ENCODE data around the gene SPACA6.
"Not testable (repeated sequence)": the region's sequence is repeated elsewhere in the genome, so short reads cannot be mapped to it uniquely, and the experiment has no call there.

Gene SPACA6

GRCh38 chr19:51706885-51707284 lies 13.8 kb downstream of the SPACA6 start:
- no peak for DNase-seq

DNA sequence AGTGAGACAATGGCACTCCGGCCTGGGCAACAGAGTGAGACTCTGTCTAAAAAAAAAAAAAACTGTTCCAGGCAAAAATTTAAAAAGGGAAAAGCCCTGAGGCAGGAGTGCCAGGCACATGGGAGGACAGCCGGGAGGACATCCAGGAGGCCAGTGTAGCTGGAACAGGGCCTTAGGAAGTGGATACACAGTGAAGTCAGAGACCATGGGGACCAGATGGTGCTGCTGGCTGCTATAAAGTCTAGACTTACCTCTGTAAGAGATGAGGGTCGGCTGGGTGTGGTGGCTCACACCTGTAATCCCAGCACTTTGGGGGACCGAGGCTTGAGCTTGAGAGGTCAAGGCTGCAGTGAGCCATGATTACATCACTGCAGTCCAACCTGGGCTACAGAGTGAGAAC lies 15.7 kb downstream of the SPACA6 start:
- DNase-seq: no peak

- DNase-seq: no peak
Observed at GRCh38 chr19:51709575-51709974, 16.4 kb downstream of the SPACA6 start.

DNA sequence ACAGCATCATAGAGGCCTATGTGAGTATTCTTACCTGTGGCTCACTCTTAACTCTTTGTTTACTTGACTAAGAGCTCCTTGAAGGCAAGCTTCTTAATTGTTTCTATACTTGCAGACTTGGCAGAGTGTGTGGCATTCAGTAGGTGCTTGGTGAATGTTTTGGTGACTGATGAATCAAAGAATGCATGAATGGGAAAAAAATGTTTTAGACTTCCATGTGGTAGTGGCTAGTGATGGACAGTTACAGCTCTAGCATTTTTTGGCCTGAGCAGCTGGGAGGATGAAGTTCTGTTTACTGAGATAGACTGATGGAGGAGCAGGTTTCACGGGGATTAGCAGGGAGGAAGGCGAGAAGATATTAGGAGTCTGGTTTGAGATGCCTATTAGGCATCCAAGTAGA lies 17.0 kb downstream of the SPACA6 start:
- DNase-seq: no peak

GRCh38 chr19:51711702-51712101 lies 18.6 kb downstream of the SPACA6 start:
- no peak for DNase-seq

- no peak for DNase-seq
Observed at GRCh38 chr19:51712461-51713081, 19.4 kb downstream of the SPACA6 start.

DNA sequence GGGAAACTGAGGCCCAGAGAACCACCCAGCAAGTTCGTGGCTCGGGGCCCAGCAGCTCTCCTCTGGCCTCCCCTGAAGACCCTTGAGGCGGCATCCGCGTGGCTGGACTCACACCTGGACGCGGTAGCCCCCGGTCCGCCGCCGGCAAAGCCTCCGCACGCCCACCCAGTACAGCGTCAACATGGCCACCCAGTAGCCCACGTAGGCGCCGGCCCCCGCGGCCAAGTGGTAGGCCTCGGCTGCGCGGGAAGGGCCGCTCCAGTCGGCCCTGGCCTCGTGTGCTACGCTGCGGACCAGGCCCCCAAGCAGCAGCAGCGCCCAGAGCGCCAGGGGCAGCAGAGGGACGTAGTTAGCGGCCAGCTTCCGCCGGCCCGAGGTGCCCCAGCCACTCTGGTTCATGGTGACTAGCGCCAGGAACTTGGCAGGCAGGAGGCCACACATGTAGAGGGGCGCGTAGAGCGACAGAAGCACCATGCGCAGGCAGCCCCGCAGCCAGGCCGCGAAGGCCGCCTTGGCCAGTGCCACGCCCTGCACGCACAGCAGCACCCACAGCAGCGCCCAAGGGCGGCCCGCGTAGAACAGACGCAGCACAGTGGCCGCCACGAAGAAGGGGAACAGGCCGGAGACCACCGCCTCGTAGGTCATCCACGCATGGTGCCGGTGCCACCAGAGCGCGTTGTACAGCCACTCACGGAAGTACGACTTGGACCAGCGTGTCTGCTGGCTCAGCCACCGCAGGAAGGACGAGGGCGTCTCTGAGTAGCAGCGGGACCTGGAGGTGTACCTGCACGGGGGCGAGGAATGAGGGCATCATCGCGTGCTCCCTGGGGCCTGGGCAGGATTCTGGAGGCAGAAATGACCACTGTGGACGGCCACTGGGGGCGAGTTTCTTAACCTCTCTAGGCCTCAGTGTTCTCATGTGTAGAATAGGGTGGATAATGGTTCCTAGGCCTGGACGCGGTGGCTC lies 20.5 kb downstream of the SPACA6 start:
- DNase-seq: no peak

DNA sequence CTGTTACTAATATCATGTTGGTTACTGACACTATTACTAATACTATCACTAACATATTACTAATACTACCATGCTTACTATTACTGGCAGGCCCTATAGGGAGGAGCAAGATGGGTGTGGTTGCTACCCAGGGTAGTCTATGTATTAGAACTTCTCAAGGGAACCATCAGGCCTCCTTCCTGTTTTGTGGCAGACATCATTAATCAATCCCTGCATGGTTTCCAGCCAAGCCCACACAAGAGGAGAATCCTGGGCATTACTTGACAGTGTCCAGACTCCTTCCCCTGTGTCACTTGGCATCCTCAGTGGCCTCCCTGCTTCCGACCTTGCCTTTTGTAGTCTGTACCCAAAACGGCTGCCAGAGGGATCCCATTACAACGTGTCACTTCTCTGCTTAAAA lies 21.7 kb downstream of the SPACA6 start:
- no peak for DNase-seq

DNA sequence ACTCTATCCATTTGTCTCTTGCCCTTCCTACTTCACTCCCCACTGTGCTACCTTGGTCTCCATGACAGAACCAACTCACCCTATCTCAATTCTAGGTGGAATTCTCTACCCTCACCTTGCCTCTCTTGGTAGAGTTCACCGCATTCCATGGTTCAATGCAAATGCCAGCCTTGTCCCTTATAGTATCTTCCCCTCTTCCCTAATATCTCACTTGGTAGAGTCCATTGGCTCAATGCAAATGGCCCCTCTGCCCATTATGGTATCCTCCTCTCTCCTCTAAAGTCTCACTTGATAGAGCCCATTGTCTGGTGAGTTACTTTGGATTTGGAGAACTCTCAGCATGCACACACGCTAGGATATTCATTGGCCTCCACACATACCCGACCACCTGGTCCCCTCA lies 22.7 kb downstream of the SPACA6 start:
- DNase-seq: no peak

- no peak for DNase-seq
Observed at GRCh38 chr19:51716925-51717324, 23.8 kb downstream of the SPACA6 start.

GRCh38 chr19:51719251-51719988 lies 26.3 kb downstream of the SPACA6 start:
- no peak for DNase-seq

GRCh38 chr19:51721905-51722304 lies 28.8 kb downstream of the SPACA6 start:
- DNase-seq: no peak

DNA sequence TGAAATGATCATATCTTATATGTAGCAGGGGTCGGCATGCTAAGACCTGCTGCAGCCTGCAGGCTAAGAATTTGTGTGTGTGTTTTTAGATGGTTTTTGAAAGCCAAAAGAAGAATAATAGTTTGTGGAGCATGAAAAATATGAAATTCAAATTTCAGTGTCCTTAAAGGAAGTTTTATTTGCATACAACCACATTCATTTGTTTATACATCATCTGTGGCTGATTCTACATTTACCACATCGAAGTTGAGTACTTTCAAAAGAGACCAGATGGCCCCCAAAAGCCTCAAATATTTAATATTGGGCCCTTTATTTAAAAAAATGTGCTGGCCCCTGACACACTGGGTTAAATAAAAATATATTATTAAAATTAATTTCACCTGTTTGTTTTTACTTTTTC lies 29.4 kb downstream of the SPACA6 start:
- DNase-seq: no peak

- no peak for DNase-seq
Observed at GRCh38 chr19:51724543-51724942, 31.4 kb downstream of the SPACA6 start.

DNA sequence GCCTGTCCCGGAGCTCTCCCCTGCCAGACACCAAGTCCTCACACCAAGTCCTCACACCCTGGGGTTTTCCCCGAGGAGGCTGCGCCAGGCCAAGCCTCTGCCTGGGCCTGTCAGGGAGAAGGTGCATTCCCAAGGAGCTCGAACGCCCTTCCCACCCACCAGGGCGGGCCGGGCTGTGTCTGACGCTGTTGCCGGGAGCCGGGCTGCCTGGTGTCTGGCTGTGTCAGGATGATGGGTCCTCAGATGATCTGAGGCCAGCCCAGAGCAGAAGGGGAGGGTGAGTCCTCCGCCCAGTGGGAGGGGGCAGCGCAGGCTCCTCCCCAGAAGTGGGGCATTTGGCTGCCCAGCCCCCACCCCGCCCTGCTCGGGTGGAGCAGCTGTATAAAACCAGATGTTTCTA lies 32.9 kb downstream of the SPACA6 start:
- no peak for DNase-seq

DNA sequence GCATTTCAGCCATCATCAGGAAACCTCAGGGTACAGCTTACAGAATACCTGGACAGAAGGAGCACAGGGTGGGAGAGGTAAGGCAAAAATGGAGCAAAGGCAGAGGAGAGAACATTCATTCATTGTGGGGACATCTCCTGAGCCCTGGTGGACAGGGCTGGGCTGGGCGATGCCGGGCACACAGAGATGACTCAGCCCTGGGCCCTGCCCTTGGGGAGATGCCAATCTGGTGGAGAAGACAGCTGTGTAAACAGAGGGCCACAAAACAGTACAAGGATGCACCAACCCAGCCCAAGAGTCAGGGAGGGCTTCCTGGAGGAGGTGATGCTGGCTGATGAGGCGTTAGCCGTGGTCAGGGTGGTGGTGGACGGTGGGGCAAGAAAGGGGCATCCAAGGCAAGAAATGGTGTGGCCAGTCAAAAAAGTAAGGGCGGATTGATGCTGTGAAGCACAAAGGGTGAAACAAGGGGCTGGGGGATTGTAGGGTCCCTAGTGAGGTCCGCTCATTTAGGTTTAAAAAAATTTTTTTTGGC lies 34.3 kb downstream of the SPACA6 start:
- no peak for DNase-seq

DNA sequence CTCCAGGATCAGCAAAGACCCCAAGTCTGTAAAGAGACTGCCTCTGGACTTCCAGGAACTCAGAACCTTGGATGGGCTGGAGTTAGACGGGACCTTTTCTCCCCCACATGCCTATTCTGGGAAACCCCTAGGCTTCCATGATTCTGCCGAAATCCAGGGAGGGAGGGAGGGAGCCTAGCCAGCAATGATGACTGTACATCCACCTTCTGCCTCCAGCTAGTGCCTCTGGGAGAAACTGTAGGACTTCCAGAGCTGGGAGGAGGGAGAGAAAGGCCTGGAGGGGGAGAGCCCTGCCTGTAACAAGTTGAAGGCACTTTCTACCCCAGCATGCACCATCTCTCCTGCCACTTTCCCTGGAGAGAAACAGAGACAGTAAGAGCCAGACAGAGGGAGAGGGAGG lies 36.7 kb downstream of the SPACA6 start:
- no peak for DNase-seq

DNA sequence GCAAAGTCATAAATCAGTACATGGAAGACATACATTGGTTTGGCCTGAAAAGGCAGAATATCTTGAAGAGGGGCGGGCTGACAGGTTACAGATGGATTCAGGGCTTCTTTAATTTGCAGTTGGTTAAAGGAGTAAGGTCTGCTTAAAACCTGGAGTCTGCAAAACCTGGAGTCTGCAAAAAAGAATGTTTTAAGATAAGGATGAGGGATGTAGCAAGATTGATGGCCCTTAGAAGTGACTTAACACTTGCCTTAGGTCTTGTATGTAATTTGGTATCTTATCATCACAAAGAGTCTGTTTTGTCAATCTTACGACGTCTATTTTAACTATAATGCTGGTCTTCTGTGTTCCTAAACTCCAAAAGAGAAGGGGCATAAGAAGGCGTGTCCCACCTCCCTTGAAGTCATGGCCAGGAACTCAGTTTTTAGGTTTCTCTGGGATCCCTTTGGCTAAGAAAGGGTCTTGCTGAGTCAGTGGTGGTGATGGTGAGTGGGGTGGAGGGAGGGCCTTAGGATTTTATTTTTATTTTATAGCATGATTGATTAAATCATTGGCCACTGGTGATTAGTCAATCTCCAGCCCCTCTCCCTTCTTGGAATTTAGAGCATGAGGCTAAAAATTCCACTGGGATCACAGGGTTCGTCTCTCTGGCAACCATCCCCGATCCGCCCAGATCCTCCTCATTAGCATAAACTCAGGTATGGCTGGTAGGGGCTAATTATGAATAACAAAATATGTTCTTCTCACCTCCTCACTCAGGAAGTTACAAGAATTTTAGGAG lies 40.8 kb downstream of the SPACA6 start:
- DNase-seq: no peak

DNA sequence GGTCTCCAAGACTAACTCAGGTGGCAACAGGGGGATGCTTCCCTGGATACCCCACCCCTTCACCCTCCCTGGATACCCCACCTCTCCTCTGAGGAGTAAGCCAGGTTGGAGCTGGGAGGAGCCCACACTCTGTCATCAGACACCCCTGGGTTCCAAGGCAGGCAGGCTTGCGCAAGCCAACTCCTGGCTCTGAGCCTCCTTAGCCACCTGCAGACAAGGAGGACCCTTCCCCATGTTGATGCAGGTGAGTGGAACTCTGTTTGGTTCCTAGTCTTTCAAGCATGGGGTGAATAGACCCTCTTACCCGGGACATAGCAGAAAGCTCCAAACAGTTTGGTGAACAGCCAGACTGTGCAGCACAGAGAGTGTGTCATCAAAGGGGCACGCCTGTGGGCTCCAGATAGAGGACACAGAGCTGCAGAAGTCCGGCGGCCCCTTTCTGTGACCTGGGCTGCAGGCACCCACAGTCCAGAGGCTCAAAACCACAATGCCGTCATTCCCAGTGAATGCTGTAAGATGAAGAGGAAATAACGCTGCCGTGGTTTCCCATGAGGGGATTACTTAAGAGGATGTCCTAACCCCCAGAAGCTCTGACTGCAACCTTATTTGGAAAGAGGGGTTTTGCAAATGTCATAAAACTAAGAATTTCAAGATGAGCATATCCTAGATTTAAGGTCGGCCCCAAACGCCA lies 42.8 kb downstream of the SPACA6 start:
- no peak for DNase-seq

DNA sequence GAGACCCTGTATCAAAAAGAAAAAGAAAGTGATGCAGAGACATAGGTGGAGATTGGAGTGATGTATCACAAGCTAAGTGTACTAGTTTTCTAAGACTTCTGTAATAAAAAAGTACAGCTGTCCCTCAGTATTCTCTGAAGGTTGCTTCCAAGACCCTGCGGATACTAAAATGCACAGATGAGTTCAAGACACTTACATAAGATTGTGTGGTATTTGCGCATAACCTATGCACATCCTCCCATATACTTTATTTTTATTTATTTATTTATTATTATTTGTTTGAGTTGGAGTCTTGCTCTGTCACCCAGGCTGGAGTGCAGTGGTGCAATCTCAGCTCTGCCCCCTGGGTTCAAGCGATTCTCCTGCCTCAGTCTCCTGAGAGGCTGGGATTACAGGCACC lies 44.3 kb downstream of the SPACA6 start:
- DNase-seq: no peak

DNA sequence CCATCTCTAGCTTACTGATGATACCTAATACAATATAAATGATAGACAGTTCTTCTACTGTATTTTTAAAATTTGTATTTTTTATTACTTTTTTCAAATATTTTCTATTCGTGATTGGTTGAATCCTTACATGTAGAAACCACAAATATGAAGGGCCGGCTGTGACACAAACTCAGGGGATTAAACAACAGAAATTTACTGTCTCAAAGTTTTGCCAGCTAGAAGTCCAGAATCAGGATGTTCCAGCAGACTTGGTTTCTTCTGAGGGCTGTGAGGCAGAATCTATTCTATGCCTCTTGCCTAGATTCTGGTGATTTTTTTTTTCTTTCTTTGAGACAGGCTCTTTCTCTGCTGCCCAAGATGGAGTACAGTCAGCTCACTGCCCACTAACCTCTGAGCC lies 44.8 kb downstream of the SPACA6 start:
- DNase-seq: no peak

GRCh38 chr19:51738523-51738922 lies 45.4 kb downstream of the SPACA6 start:
- not testable (repeated sequence) for DNase-seq

All from activated effector memory CD4-positive, alpha-beta T cell treated with Interleukin-2 at 50 U/mL for 16 hours (primary cell).